Breast epithelium (tissue), 4 donors: ENCODE data around the gene DEAF1. TPM values are rescaled to one million over a fixed set of nuclear protein-coding genes. Genes with fewer than 3 reads are reported as not detected.

Source experiments
- DNase-seq, 2 donors: peaks; one replicate each; pipeline ENCODE4 v3.0.0-alpha.2; 2019; ENCODE audit warnings: low spot score in 2 of 2
- H3K27ac ChIP-seq, 2 donors: fragments of 200-600 bp; sonication (generic) in 1 of 2; one replicate each; pipeline ENCODE4 v1.5.1; 2016 to 2019; ENCODE audit warnings: mild to moderate bottlenecking in 1 of 2
- H3K27me3 ChIP-seq, 2 donors: fragments of 200-600 bp; sonication (generic) in 1 of 2; one replicate each; pipeline versions ENCODE4 v1.5.1 to v1.6.0; 2017 to 2019; ENCODE audit warnings: control low read depth in 1 of 2, mild to moderate bottlenecking in 1 of 2
- H3K36me3 ChIP-seq: fragments of 200-600 bp; one replicate; pipeline ENCODE4 v1.5.1; 2019
- H3K4me1 ChIP-seq, 2 donors: fragments of 200-600 bp; sonication (generic); one replicate each; pipeline ENCODE4 v1.5.1; 2016 to 2019; ENCODE audit warnings: control low read depth in 1 of 2
- H3K4me3 ChIP-seq, 3 donors: fragments of 200-600 bp; sonication (generic); 1 replicate in 2 of 3; 2 replicates in 1 of 3; pipeline ENCODE4 v1.5.1; 2016 to 2019; ENCODE audit warnings: mild to moderate bottlenecking in 3 of 3, moderate library complexity in 2 of 3
- H3K9me3 ChIP-seq, 2 donors: fragments of 200-600 bp; sonication (generic) in 1 of 2; one replicate each; pipeline ENCODE4 v1.5.1; 2016 to 2019; ENCODE audit warnings: control low read depth in 1 of 2
- POLR2A ChIP-seq: fragments of 450-650 bp; IDR thresholded peaks from one replicate; pipeline ENCODE4 v1.6.1; 2016; ENCODE audit warnings: antibody characterized with exemption, mild to moderate bottlenecking, moderate library complexity
- POLR2AphosphoS5 ChIP-seq, 3 donors: sonication (generic); formaldehyde crosslinking; IDR thresholded peaks; one replicate each; pipeline ENCODE4 v1.6.1; 2017; ENCODE audit warnings: antibody characterized with exemption in 3 of 3
- intact Hi-C: fragments of 100-400 bp; cut with DNase I; formaldehyde crosslinking; loops from one replicate; pipeline ENCODE4 v1.15.1; 2023; ENCODE audit warnings: low total_unique reads
- total RNA-seq, 3 donors: library from RNA; depleted of rRNA; stranded (reverse); fragments of >200 nt; gene quantifications; one replicate each; pipeline ENCODE4 v1.1.0, GENCODE V29; 2016
- TF ChIP-seq, protein P1 (sequence below), 3 donors: fragments of 450-650 bp; IDR thresholded peaks; one replicate each; pipeline ENCODE4 v1.5.1; 2016 to 2017; ENCODE audit warnings: antibody characterized with exemption in 3 of 3, mild to moderate bottlenecking in 3 of 3, moderate library complexity in 3 of 3

DEAF1 gene
- total RNA-seq, 3 donors from 2014 or later = 25.3 to 42.6 (median 39.8) TPM

DNA sequence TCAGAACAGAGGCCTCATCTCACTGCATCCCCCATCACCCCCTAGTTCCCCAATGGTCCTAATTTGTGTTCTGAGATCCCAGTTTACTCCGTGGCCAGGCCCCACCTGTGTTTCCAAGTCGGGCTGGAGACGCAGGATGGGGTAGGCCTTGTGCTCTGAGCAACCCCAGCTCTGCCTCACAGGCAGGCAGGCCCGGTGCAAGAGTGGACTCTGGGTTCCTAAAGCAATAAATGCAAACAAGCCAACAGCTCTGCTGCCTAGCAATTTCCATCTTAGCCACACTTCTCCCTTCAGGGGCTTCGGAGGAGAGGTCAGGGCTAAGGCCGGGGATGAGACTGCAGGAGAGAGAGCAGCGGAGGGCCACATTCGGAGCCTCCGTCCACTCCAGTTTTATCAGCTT lies 8.5 kb upstream of the DEAF1 start:
- intact Hi-C loops = no loop called here
- TF ChIP-seq, protein P1, sequence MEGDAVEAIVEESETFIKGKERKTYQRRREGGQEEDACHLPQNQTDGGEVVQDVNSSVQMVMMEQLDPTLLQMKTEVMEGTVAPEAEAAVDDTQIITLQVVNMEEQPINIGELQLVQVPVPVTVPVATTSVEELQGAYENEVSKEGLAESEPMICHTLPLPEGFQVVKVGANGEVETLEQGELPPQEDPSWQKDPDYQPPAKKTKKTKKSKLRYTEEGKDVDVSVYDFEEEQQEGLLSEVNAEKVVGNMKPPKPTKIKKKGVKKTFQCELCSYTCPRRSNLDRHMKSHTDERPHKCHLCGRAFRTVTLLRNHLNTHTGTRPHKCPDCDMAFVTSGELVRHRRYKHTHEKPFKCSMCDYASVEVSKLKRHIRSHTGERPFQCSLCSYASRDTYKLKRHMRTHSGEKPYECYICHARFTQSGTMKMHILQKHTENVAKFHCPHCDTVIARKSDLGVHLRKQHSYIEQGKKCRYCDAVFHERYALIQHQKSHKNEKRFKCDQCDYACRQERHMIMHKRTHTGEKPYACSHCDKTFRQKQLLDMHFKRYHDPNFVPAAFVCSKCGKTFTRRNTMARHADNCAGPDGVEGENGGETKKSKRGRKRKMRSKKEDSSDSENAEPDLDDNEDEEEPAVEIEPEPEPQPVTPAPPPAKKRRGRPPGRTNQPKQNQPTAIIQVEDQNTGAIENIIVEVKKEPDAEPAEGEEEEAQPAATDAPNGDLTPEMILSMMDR (IDR thresholded peaks at IDR 0.05) = no peak
- TF ChIP-seq POLR2A (no peak), POLR2AphosphoS5 (IDR thresholded peaks at IDR 0.05) (no peak)
- Histone ChIP-seq H3K27ac (peak overlapping the region; percentile 84 to 96), H3K4me1 (peaks cover 5 to 20% of the 10 kb centered on the region in 2 donors), H3K36me3 (no peaks in the 10 kb centered on the region), H3K9me3 (no peaks in the 10 kb centered on the region), H3K27me3 (no peaks in the 10 kb centered on the region), H3K4me3 (no peak overlapping the region)
- DNase-seq = no peak

DNA sequence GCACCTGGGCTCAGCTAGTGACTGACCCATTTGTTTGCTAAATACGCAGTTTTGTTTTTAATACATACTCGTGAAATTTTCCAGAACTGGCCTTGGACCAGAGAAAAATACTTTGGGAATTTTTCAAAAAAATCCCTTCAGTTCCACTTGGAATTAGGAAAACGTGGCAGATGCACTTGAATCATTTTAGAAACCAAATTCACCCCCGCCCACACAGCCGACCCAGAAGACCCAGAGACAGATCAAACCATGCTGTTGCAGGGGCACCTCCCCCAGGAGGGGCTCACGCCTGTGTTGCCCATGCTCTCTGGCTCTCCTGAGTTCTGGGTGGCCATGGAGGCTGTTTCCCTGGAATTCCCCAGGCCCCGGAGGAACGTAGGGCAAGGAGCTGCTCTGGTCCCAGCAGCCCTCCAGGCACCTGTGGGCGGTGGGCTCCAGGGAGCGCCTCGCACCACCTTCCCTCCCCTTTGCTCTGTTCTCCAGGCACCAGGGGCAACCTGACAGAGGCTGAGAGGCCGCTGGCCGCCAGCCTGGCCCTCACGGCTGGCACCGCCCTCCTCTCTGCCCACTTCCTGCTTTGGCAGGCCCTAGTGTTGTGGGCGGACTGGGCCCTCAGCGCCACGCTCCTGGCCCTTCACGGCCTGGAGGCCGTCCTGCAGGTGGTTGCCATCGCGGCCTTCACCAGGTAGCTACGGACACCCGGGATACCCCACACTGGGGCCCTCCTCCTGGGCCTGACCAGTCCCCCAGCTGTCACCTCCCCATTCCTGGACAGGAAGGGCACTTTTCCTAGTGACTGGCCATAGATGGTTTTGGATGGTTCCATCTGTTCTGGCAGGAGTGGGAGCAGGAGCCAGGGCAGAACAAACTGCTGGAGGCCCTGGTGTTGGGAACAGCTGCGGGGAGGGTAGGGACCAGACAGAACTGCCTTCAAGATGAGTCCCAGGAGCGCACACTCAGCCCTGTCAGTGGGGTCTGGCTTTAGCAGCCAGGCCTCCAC lies 7.7 kb upstream of the DEAF1 start:
- no peaks in the 10 kb centered on the region for H3K9me3 ChIP-seq
- H3K36me3 ChIP-seq = no peaks in the 10 kb centered on the region
- peak overlapping the region in 1 of 3 donors; percentile 29 for H3K4me3 ChIP-seq
- TF ChIP-seq, protein P1 (IDR thresholded peaks at IDR 0.05) = no peak
- TF ChIP-seq POLR2A (no peak), POLR2AphosphoS5 (IDR thresholded peaks at IDR 0.05) (no peak)
- peak overlapping the region; percentile 84 to 96 for H3K27ac ChIP-seq
- DNase-seq = peak; percentile 70 to 77
- no peaks in the 10 kb centered on the region for H3K27me3 ChIP-seq
- intact Hi-C loops = no loop called here
- H3K4me1 ChIP-seq = peaks cover 8 to 26% of the 10 kb centered on the region in 2 donors

DNA sequence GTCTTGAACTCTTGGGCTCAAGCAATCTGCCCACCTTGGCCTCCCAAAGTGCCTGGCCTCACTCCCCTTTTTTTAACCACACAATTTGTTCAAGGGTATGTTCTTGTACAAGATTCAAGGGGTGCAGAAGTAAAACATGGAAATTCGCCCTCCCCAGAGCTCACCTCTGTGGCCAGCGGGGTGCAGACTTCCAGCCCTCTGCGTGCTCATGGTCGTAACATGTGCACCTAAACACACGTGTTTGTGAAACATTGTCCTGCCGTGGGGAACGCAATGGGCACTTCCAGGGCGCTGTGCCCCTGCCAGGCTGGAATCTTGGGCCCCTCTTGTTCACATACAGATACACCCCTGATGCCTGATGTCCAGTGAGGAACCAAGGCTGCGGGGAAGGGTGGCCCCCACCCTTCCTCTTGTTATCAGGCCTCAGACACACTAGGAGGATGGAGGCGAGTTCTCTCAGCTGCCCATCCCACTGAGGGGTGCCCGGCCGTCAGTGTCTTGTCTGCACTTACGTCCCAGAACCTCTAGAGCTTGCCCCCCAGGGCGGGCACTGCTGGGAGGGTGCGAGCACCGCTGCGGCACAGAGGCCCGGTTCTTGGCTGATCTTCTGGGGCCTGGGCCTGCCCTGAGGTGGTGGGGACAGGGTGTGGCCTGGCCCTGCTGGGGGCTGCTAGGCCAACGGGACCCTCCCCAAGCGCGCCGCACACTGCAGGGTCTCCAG lies 6.9 kb upstream of the DEAF1 start:
- Histone ChIP-seq H3K27ac (peak overlapping the region; percentile 60 to 96), H3K4me3 (no peak overlapping the region), H3K4me1 (peaks cover 10 to 33% of the 10 kb centered on the region in 2 donors), H3K27me3 (no peaks in the 10 kb centered on the region), H3K9me3 (no peaks in the 10 kb centered on the region), H3K36me3 (no peaks in the 10 kb centered on the region)
- intact Hi-C loops = no loop called here
- DNase-seq = no peak
- TF ChIP-seq POLR2AphosphoS5 (IDR thresholded peaks at IDR 0.05) (no peak), POLR2A (no peak)
- TF ChIP-seq, protein P1 (IDR thresholded peaks at IDR 0.05) = no peak

DNA sequence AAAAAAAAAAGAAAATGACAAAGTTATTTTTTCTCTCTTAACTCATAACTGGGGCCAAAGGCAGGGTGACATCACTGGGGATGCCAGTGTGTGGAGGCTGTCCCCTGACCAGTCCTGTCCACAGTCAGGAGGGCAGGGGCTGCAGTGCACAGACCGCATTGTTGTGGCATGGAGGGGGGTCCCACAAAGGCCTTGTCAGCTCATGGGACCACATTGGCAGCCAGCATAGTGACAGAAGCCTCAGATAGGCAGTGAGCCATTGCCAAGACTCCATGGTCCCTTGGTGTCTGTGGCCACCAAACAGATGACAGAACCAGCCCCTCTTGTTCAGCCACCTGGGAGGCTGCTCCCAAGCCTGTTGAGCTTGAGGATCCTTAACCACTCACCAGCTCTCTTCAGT lies 4.7 kb upstream of the DEAF1 start:
- intact Hi-C loops = no loop called here
- no peaks in the 10 kb centered on the region for H3K36me3 ChIP-seq
- TF ChIP-seq POLR2AphosphoS5 (IDR thresholded peaks at IDR 0.05) = no peak
- no peak for TF ChIP-seq POLR2A
- TF ChIP-seq, protein P1 (IDR thresholded peaks at IDR 0.05) = no peak

More for the DNA sequence above, 4.7 kb upstream of the DEAF1 start:
- Histone ChIP-seq H3K27me3 (no peaks in the 10 kb centered on the region), H3K4me1 (peaks cover 5 to 24% of the 10 kb centered on the region in 2 donors), H3K9me3 (no peaks in the 10 kb centered on the region), H3K4me3 (no peak overlapping the region), H3K27ac (peak overlapping the region in 1 of 2 donors; percentile 16)
- no peak for DNase-seq
